SK-N-SH (cell line): Measurements from ENCODE around the gene NKG7. TPM values are rescaled to one million over a fixed set of nuclear protein-coding genes. Genes with fewer than 3 reads are reported as not detected.

ENCODE experiments used
- CTCF ChIA-PET: fragments of 300-600, 350-600 bp; formaldehyde crosslinking; extraction: SDS; loops from one replicate; lab custom pipeline; 2021; lab: Yijun Ruan, JAX
- POLR2A ChIA-PET: fragments of 350-600 bp; sonication (Branson Sonifier 250); formaldehyde crosslinking; extraction: SDS; loops from one replicate; lab custom pipeline; 2020; ENCODE audit warnings: antibody characterized with exemption, inconsistent platforms; lab: Yijun Ruan, JAX
- DNase-seq: peaks from one replicate; pipeline ENCODE4 v3.0.0; 2012
- H2AFZ ChIP-seq: fragments of 200-600 bp; sonication (generic); 2 replicates; pipeline ENCODE4 v1.8.1; 2016; ENCODE audit warnings: antibody characterized with exemption, mild to moderate bottlenecking, low read depth
- H3F3A ChIP-seq: fragments of 200-600 bp; sonication (generic); replicated peaks from 2 replicates; pipeline ENCODE3; 2016; ENCODE audit warnings: antibody characterized with exemption, mild to moderate bottlenecking; ENCODE audit not compliant: insufficient read depth
- H3K27ac ChIP-seq, 2 experiments: fragments of 200-500 bp in 1 of 2; fragments of 200-600 bp in 1 of 2; sonication (Bioruptor generic) in 1 of 2; sonication (generic), shearing (Covaris generic) in 1 of 2; 2 replicates each; pipeline versions ENCODE4 v1.5.1 to v1.6.1; 2014 to 2016; ENCODE audit warnings: low read depth in 2 of 2, inconsistent platforms in 1 of 2, low read length in 1 of 2, mild to moderate bottlenecking in 1 of 2, mixed read lengths in 1 of 2
- H3K27me3 ChIP-seq: fragments of 200-600 bp; sonication (generic), shearing (Covaris generic); 2 replicates; pipeline ENCODE4 v1.6.1; 2016; ENCODE audit warnings: mixed run types; ENCODE audit not compliant: insufficient read depth
- H3K36me3 ChIP-seq, 2 experiments: fragments of 200-500 bp in 1 of 2; fragments of 200-600 bp in 1 of 2; sonication (Bioruptor generic) in 1 of 2; sonication (generic) in 1 of 2; replicated peaks in 1 of 2; 2 replicates each; pipeline versions ENCODE3 to v1.5.1; 2014 to 2016; ENCODE audit warnings: low read length in 1 of 2, mild to moderate bottlenecking in 1 of 2; ENCODE audit not compliant: insufficient read depth in 2 of 2, control insufficient read depth in 1 of 2
- H3K4me1 ChIP-seq, 2 experiments: fragments of 200-500 bp in 1 of 2; fragments of 200-600 bp in 1 of 2; sonication (Bioruptor generic) in 1 of 2; sonication (generic), shearing (Covaris generic) in 1 of 2; 2 replicates each; pipeline versions ENCODE4 v1.5.1 to v1.6.1; 2014 to 2016; ENCODE audit warnings: low read depth in 1 of 2, low read length in 1 of 2, mixed run types in 1 of 2; ENCODE audit not compliant: insufficient read depth in 2 of 2, control insufficient read depth in 1 of 2
- H3K4me2 ChIP-seq: fragments of 200-600 bp; sonication (generic), shearing (Covaris generic); 2 replicates; pipeline ENCODE4 v1.6.1; 2017; ENCODE audit warnings: mixed run types
- H3K4me3 ChIP-seq, 2 experiments: fragments of 200-500 bp in 1 of 2; fragments of 200-600 bp in 1 of 2; sonication (Bioruptor generic) in 1 of 2; sonication (generic), shearing (Covaris generic) in 1 of 2; 2 replicates each; pipeline versions ENCODE4 v1.5.1 to v1.8.1; 2014 to 2016; ENCODE audit warnings: low read depth in 2 of 2, inconsistent platforms in 1 of 2, low read length in 1 of 2, mild to moderate bottlenecking in 1 of 2, mixed read lengths in 1 of 2, moderate library complexity in 1 of 2
- H3K79me2 ChIP-seq: fragments of 200-600 bp; sonication (generic); 2 replicates; pipeline ENCODE4 v1.8.1; 2017; ENCODE audit warnings: mild to moderate bottlenecking; ENCODE audit not compliant: insufficient read depth
- H3K9ac ChIP-seq: fragments of 200-600 bp; sonication (generic); 2 replicates; pipeline ENCODE4 v1.6.1; 2017; ENCODE audit warnings: mixed run types
- H3K9me2 ChIP-seq: fragments of 200-600 bp; sonication (generic); 2 replicates; pipeline ENCODE4 v1.6.1; 2017; ENCODE audit warnings: mixed run types
- H3K9me3 ChIP-seq: fragments of 200-600 bp; sonication (generic); 2 replicates; pipeline ENCODE4 v1.6.1; 2017; ENCODE audit warnings: mixed run types, mild to moderate bottlenecking, moderate library complexity
- H4K20me1 ChIP-seq: fragments of 200-600 bp; sonication (generic); 2 replicates; pipeline ENCODE4 v1.6.1; 2017; ENCODE audit warnings: mild to moderate bottlenecking, mixed run types; ENCODE audit not compliant: insufficient read depth
- FOSL2 ChIP-seq: IDR thresholded peaks from 2 replicates; pipeline ENCODE4 v1.4.0; 2012; ENCODE audit warnings: low read depth, mild to moderate bottlenecking, moderate library complexity, borderline replicate concordance
- FOXJ3 ChIP-seq: sonication (generic); formaldehyde crosslinking; IDR thresholded peaks from 2 replicates; pipeline ENCODE4 v1.5.1; 2020; ENCODE audit warnings: mild to moderate bottlenecking, missing genetic modification reagents
- FOXM1 ChIP-seq: IDR thresholded peaks from 2 replicates; pipeline ENCODE4 v1.4.0; 2012; ENCODE audit warnings: low read depth, mild to moderate bottlenecking
- GABPA ChIP-seq: IDR thresholded peaks from 2 replicates; pipeline ENCODE4 v1.4.0; 2012; ENCODE audit warnings: low read depth, mild to moderate bottlenecking
- GATA2 ChIP-seq: sonication (generic); formaldehyde crosslinking; IDR thresholded peaks from 2 replicates; pipeline ENCODE4 v1.5.0; 2020; ENCODE audit warnings: mild to moderate bottlenecking, missing genetic modification reagents
- JUND ChIP-seq: IDR thresholded peaks from 2 replicates; pipeline ENCODE4 v1.4.0; 2012
- MEF2A ChIP-seq: IDR thresholded peaks from 2 replicates; pipeline ENCODE4 v1.4.0; 2012; ENCODE audit warnings: low read depth, borderline replicate concordance
- MXI1 ChIP-seq: IDR thresholded peaks from 2 replicates; pipeline ENCODE4 v1.6.1; 2012; ENCODE audit warnings: mild to moderate bottlenecking, low read depth, low read length, improper control_type of control experiment
- NFIC ChIP-seq: IDR thresholded peaks from 2 replicates; pipeline ENCODE4 v1.4.0; 2012; ENCODE audit warnings: borderline replicate concordance
- NRF1 ChIP-seq: IDR thresholded peaks from 2 replicates; pipeline ENCODE4 v1.6.1; 2012; ENCODE audit warnings: low read depth, mild to moderate bottlenecking, low read length
- PBX3 ChIP-seq: IDR thresholded peaks from 2 replicates; pipeline ENCODE4; 2012
- RAD21 ChIP-seq: IDR thresholded peaks from 2 replicates; pipeline ENCODE4 v1.6.1; 2012; ENCODE audit warnings: mild to moderate bottlenecking, low read length
- RCOR1 ChIP-seq: fragments of 150-350 bp; IDR thresholded peaks from 2 replicates; pipeline ENCODE4 v1.6.1; 2017; ENCODE audit warnings: antibody characterized with exemption, low read length
- RFX5 ChIP-seq: IDR thresholded peaks from 2 replicates; pipeline ENCODE4 v1.6.1; 2012; ENCODE audit warnings: mild to moderate bottlenecking, improper control_type of control experiment, low read length
- SIN3A ChIP-seq: IDR thresholded peaks from 2 replicates; pipeline ENCODE4 v1.6.1; 2012; ENCODE audit warnings: low read depth, mild to moderate bottlenecking, low read length, moderate library complexity, borderline replicate concordance
- SMC3 ChIP-seq: IDR thresholded peaks from 2 replicates; pipeline ENCODE4 v1.6.1; 2012; ENCODE audit warnings: low read depth, low read length, improper control_type of control experiment
- TCF12 ChIP-seq: IDR thresholded peaks from 2 replicates; pipeline ENCODE4 v1.4.0; 2012
- TEAD4 ChIP-seq: IDR thresholded peaks from 2 replicates; pipeline ENCODE4 v1.4.0; 2012; ENCODE audit warnings: mild to moderate bottlenecking, borderline replicate concordance; ENCODE audit not compliant: insufficient read depth
- USF2 ChIP-seq: fragments of 150-350 bp; IDR thresholded peaks from 2 replicates; pipeline ENCODE4 v1.6.1; 2017; ENCODE audit warnings: antibody characterized with exemption, low read length, low read depth, borderline replicate concordance
- YY1 ChIP-seq: IDR thresholded peaks from 2 replicates; pipeline ENCODE4 v1.4.0; 2012; ENCODE audit warnings: low read depth, mild to moderate bottlenecking
- WGBS: methylation state at CpG from one replicate; pipeline ENCODE4 v1.1.6; 2017; ENCODE audit warnings: low lambda C conversion rate; 5-methylcytosine and 5-hydroxymethylcytosine counted together
- polyA plus RNA-seq, 3 experiments: library from polyadenylated mRNA; depleted of rRNA; stranded (reverse); fragments of >200 nt; gene quantifications; 2 replicates each; pipeline ENCODE4 v1.2.3, GENCODE V29; 2012
- TF ChIP-seq, protein P1 (sequence below): fragments of 150-350 bp; IDR thresholded peaks from 2 replicates; pipeline ENCODE4 v1.6.1; 2016; ENCODE audit warnings: mild to moderate bottlenecking, low read depth, low read length
- TF ChIP-seq, protein P2 (sequence below): IDR thresholded peaks from 2 replicates; pipeline ENCODE4 v1.4.0; 2012; ENCODE audit warnings: low read depth

The NKG7 gene
- polyA plus RNA-seq, 1 of the 3 experiments (the other 2 are of a cell fraction) = not detected

GRCh38 chr19:51392701-51393100 lies 20.2 kb upstream of the NKG7 start:
- ChIA-PET POLR2A (no interaction called here), CTCF (no interaction called here)
- Histone ChIP-seq H3K9me2 (no peaks in the 10 kb centered on the region), H3K9ac (no peak overlapping the region), H3K4me1 (peaks cover 8 to 9% of the 10 kb centered on the region in 2 experiments; a peak in 1 of 4 replicates), H3K4me2 (no peak overlapping the region), H3K9me3 (no peaks in the 10 kb centered on the region), H4K20me1 (no peaks in the 10 kb centered on the region), H3K79me2 (no peaks in the 10 kb centered on the region), H3F3A (no peaks in the 10 kb centered on the region), H3K27me3 (no peaks in the 10 kb centered on the region), H2AFZ (no peak overlapping the region), H3K36me3 (no peaks in the 10 kb centered on the region), H3K27ac (no peak overlapping the region), H3K4me3 (no peak overlapping the region)
- WGBS = 83% methylated on average over 1 of the region's 1 CpG
- TF ChIP-seq MEF2A = no peak
- TF ChIP-seq NRF1 = no peak
- TF ChIP-seq, protein P1, sequence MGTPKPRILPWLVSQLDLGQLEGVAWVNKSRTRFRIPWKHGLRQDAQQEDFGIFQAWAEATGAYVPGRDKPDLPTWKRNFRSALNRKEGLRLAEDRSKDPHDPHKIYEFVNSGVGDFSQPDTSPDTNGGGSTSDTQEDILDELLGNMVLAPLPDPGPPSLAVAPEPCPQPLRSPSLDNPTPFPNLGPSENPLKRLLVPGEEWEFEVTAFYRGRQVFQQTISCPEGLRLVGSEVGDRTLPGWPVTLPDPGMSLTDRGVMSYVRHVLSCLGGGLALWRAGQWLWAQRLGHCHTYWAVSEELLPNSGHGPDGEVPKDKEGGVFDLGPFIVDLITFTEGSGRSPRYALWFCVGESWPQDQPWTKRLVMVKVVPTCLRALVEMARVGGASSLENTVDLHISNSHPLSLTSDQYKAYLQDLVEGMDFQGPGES = no peak
- no peak for TF ChIP-seq NFIC
- no peak for TF ChIP-seq FOXM1
- no peak for TF ChIP-seq GATA2 (CRISPR knock-in tag)
- TF ChIP-seq RCOR1 = no peak
- no peak for TF ChIP-seq SIN3A
- TF ChIP-seq JUND = no peak
- TF ChIP-seq TEAD4 = no peak
- TF ChIP-seq RFX5 = no peak
- TF ChIP-seq MXI1 = no peak
- TF ChIP-seq PBX3 = no peak
- TF ChIP-seq SMC3 = no peak
- TF ChIP-seq, protein P2, sequence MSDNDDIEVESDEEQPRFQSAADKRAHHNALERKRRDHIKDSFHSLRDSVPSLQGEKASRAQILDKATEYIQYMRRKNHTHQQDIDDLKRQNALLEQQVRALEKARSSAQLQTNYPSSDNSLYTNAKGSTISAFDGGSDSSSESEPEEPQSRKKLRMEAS = no peak
- no peak for TF ChIP-seq RAD21
- TF ChIP-seq GABPA = no peak
- no peak for TF ChIP-seq TCF12
- no peak for TF ChIP-seq YY1
- no peak for DNase-seq

DNA sequence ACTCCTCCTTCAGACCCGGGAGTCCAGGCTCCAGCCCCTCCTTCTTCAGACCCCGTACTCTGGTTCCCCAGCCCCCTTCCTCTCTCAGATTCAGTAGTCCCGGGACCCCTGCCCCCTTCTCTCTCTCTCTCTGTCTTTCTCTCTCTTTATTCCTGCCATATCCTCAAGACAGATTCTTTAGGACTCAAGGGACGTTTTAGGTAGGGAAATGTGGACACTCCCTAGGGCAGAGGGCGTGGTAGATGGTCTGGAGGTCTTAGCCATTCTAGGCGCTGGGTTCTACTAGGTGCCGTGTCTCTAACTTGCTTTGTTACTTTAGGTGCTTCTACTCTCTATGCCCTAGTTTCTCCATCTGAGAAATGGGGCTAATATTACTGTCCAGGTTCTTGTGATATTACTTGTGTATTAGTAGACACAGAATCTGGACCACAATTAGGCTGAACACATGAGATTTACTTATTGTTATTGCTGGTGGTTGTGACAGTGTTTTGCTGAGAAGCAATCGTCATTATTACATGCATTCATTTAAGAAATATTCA lies 18.7 kb upstream of the NKG7 start:
- H3K79me2 ChIP-seq = no peaks in the 10 kb centered on the region
- no peak for DNase-seq
- no peaks in the 10 kb centered on the region for H3K9me3 ChIP-seq
- no peaks in the 10 kb centered on the region for H4K20me1 ChIP-seq
- 70% methylated on average over 8 of the region's 8 CpGs for WGBS
- H3K27me3 ChIP-seq = no peaks in the 10 kb centered on the region
- no peak overlapping the region for H3K4me3 ChIP-seq
- H3K4me2 ChIP-seq = no peak overlapping the region
- no peaks in the 10 kb centered on the region for H3K9me2 ChIP-seq
- H3K27ac ChIP-seq = no peak overlapping the region
- H3K4me1 ChIP-seq = peaks cover 8 to 9% of the 10 kb centered on the region in 2 experiments; a peak in 1 of 4 replicates
- H3K36me3 ChIP-seq = no peaks in the 10 kb centered on the region
- ChIA-PET CTCF (interaction anchor here (0.7 kb wide), 1 partner anchor 31 kb away, joined by 3 read pairs; no protein-coding TSS in a partner anchor), POLR2A (no interaction called here)
- H3K9ac ChIP-seq = no peak overlapping the region
- H3F3A ChIP-seq = no peaks in the 10 kb centered on the region
- H2AFZ ChIP-seq = 0 out of 2 replicates have a peak overlapping the region, but pooled peaks have one; percentile 46
- no peak for TF ChIP-seq FOXJ3 (CRISPR knock-in tag)
- TF ChIP-seq RFX5 = no peak
- TF ChIP-seq USF2 = no peak
- TF ChIP-seq FOXM1 = no peak
- TF ChIP-seq, protein P1 = no peak
- TF ChIP-seq NFIC = no peak
- TF ChIP-seq FOSL2 = no peak
- TF ChIP-seq PBX3 = no peak
- no peak for TF ChIP-seq RAD21
